Fibroblast of skin of back (primary cell): ENCODE results near the gene EIF3J. TPM values are rescaled to one million over a fixed set of nuclear protein-coding genes. Genes with fewer than 3 reads are reported as not detected.
A peak's percentile ranks its signal among the peaks of the same experiment; 100 is the strongest.
"Not testable (repeated sequence)": the region's sequence is repeated elsewhere in the genome, so short reads cannot be mapped to it uniquely, and the experiment has no call there.

Source experiments
- DNase-seq: peaks from one replicate; pipeline ENCODE4 v3.0.0-alpha.2; 2013
- polyA plus RNA-seq, 2 experiments: library from polyadenylated mRNA; unstranded; fragments of 120-200 nt; gene quantifications; one replicate each; pipeline ENCODE4 v1.2.1, GENCODE V29; 2013; ENCODE audit not compliant: insufficient read length in 2 of 2

EIF3J gene
- 90.7 TPM for polyA plus RNA-seq (2013, experiment 1 of 2; ENCODE audit: insufficient read length)
- 75.0 TPM for polyA plus RNA-seq (2013, experiment 2 of 2; ENCODE audit: insufficient read length)

GRCh38 chr15:44536962-44537734, at the start of gene EIF3J:
Gene EIF3J, plus strand, starts transcription at chr15:44537147. Its CDS starts 48 bp downstream, at chr15:44537195.
- DNase-seq = peak; percentile 97

- peak; percentile 87 for DNase-seq
Observed at GRCh38 chr15:44489464-44489863, 47.5 kb upstream of the EIF3J start.

- no peak for DNase-seq
Observed at GRCh38 chr15:44490622-44491021, 46.3 kb upstream of the EIF3J start.

- DNase-seq = no peak
Observed at GRCh38 chr15:44492040-44492439, 44.9 kb upstream of the EIF3J start.

GRCh38 chr15:44492672-44493071, 44.3 kb upstream of the EIF3J start:
- DNase-seq = no peak

- no peak for DNase-seq
Observed at GRCh38 chr15:44495562-44495961, 41.4 kb upstream of the EIF3J start.

GRCh38 chr15:44500555-44500954, 36.4 kb upstream of the EIF3J start:
- no peak for DNase-seq

- peak; percentile 47 for DNase-seq
Observed at GRCh38 chr15:44501768-44502366, 35.1 kb upstream of the EIF3J start.

- no peak for DNase-seq
Observed at GRCh38 chr15:44516436-44516835, 20.5 kb upstream of the EIF3J start.

GRCh38 chr15:44519537-44519936, 17.4 kb upstream of the EIF3J start:
- DNase-seq = no peak

- no peak for DNase-seq
Observed at GRCh38 chr15:44525018-44525417, 11.9 kb upstream of the EIF3J start.

- no peak for DNase-seq
Observed at GRCh38 chr15:44527241-44527640, 9.7 kb upstream of the EIF3J start.

GRCh38 chr15:44529864-44530604, 6.9 kb upstream of the EIF3J start:
- no peak for DNase-seq

GRCh38 chr15:44530653-44531052, 6.3 kb upstream of the EIF3J start:
- DNase-seq = no peak

GRCh38 chr15:44532275-44532674, 4.7 kb upstream of the EIF3J start:
- not testable (repeated sequence) for DNase-seq

GRCh38 chr15:44532689-44533088, 4.3 kb upstream of the EIF3J start:
- no peak for DNase-seq

- no peak for DNase-seq
Observed at GRCh38 chr15:44535092-44535491, 1.9 kb upstream of the EIF3J start.

GRCh38 chr15:44535523-44536301, 1.2 kb upstream of the EIF3J start:
- no peak for DNase-seq

- peak; percentile 88 for DNase-seq
Observed at GRCh38 chr15:44536302-44536961, 515 bp upstream of the EIF3J start.

GRCh38 chr15:44537735-44538240, 841 bp downstream of the EIF3J start:
- no peak for DNase-seq

GRCh38 chr15:44541282-44541958, 4.5 kb downstream of the EIF3J start:
- DNase-seq = peak; percentile 89
